ENCODE results near the gene LYG2.

DNA sequence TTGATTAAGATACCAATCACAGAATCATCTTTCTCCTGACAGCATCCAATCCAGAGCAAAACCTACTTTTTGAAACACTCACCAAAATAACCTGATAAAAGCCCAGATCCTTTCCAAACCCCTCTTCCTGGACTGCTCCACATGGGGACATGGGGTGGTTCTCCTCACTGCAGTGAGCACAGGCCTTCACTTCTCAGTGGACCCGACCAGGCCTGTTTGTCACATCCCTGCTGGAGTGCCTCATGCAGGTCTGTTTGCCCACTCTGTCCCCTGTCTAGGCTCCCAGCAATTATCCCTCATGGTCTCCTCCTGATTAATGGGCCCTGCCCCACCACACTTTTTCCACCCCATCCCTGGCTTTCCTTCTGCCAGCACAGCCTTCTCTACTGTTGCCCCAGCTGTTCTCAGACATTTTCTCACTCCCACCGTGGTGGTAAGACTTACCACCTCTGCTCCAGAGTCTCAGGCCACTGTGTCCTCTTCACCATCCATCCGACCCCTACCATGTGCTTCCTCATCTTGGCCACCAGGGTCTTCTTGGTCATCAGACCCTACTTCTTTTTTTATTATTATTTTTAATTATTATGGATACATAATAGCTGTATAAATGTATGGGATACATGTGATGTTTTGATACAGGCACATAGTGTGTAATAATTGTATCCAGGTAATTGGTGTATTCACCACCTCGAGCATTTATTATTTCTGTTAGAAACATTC lies 53.3 kb downstream of the LYG2 start:
- TF ChIP-seq ZNF658 (tag by site-specific recombination; IDR thresholded peaks at IDR 0.05) (no peak), HOXD13 (CRISPR knock-in tag; IDR thresholded peaks at IDR 0.05; ENCODE audit: borderline replicate concordance) (no peak), ZNF544 (tag by site-specific recombination; IDR thresholded peaks at IDR 0.05) (no peak)

Measured in HEK293 (cell line).